Astrocyte of the cerebellum (primary cell): ENCODE measurements around the gene TTBK2.

ENCODE experiments used
- DNase-seq: peaks from one replicate; pipeline ENCODE4 v3.0.0-alpha.2; 2011; ENCODE audit warnings: low read depth
- H3K4me3 ChIP-seq: 2 replicates; pipeline ENCODE4 v1.5.1; 2011; ENCODE audit warnings: mild to moderate bottlenecking, low read depth, low read length, moderate library complexity
- CTCF ChIP-seq: IDR thresholded peaks from 2 replicates; pipeline ENCODE4 v1.5.1; 2012; ENCODE audit warnings: low read length, low read depth, moderate library complexity, mild to moderate bottlenecking; ENCODE audit errors: missing control alignments
- in situ Hi-C: cut with HindIII; loops from 2 replicates; pipeline ENCODE4 v1.10.0; 2017; ENCODE audit warnings: low sequenced_read_pairs

TTBK2 gene

GRCh38 chr15:42798802-42799201 is 121.8 kb downstream of the TTBK2 start:
- DNase-seq, result no peak
- TF ChIP-seq CTCF, result no peak
- in situ Hi-C loops, result no loop called here
- no peak overlapping the region for H3K4me3 ChIP-seq

- peak; percentile 2 for DNase-seq
- no peak overlapping the region for H3K4me3 ChIP-seq
- no peak for TF ChIP-seq CTCF
- in situ Hi-C loops, result no loop called here
These were observed 123.4 kb downstream of the TTBK2 start for GRCh38 chr15:42796955-42797782.

- in situ Hi-C loops, result no loop called here
- no peak for DNase-seq
- no peak overlapping the region for H3K4me3 ChIP-seq
- no peak for TF ChIP-seq CTCF
These were observed 131.9 kb downstream of the TTBK2 start for GRCh38 chr15:42788725-42789124.

- no peak for TF ChIP-seq CTCF
- DNase-seq, result no peak
- in situ Hi-C loops, result no loop called here
These were observed 133.6 kb downstream of the TTBK2 start for GRCh38 chr15:42786978-42787377.

DNA sequence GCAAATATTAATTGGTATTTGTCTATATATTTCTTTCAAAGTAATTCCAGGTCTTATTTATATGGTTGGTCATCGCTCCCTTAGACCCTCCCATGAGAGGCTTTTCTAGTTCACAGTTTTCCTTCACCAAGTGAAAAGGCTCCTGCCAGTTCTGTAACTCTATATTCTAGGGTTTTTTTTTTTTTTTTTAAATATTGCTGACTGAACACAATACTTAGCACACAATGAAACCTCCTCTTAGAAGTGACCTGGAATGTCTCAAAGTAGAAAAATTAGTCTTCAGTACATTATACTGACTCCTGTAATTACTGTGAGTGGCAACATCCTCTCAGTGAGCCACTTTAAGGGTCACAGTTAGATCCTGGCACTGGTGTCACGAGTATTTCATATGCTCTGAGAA is 135.0 kb downstream of the TTBK2 start:
- in situ Hi-C loops, result no loop called here
- no peak for TF ChIP-seq CTCF
- DNase-seq, result no peak
- H3K4me3 ChIP-seq, result no peak overlapping the region

More at GRCh38 chr15:42786978-42787377, 133.6 kb downstream of the TTBK2 start:
- no peak overlapping the region for H3K4me3 ChIP-seq

GRCh38 chr15:42784705-42785104 is 135.9 kb downstream of the TTBK2 start:
- in situ Hi-C loops, result no loop called here
- no peak overlapping the region for H3K4me3 ChIP-seq
- DNase-seq, result no peak
- no peak for TF ChIP-seq CTCF
